ENCODE measurements around the gene GAB1.
A peak's percentile ranks its signal among the peaks of the same experiment; 100 is the strongest.

Gene GAB1

DNA sequence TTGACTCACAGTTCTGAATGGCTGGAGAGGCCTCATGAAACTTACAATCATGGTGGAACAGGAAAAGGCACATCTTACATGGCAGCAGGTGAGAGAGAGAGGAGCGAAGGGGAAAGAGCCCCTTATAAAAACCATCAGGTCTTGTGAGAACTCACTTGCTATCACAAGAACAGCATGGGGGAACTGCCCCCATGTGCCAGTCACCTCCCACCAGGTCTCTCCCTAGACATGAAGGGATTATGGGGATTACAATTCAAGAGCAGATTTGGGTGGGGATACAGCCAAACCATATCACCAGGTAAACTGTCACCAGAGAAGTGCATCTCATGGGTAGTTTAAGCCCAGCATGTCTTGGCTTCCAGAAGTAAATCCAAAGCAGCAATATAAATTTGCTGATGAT is 169.4 kb downstream of the GAB1 start:
- Histone ChIP-seq H3K4me3 (ENCODE audit: low read length) (no peak overlapping the region), H3K4me1 (ENCODE audit: control insufficient read depth, insufficient read depth, low read length) (no peaks in the 10 kb centered on the region), H3K36me3 (ENCODE audit: control insufficient read depth, insufficient read depth, low read length) (no peaks in the 10 kb centered on the region), H3K9ac (ENCODE audit: low read length) (no peak overlapping the region), H3K27ac (ENCODE audit: low read depth, low read length) (no peak overlapping the region), H3K27me3 (ENCODE audit: control insufficient read depth, insufficient read depth, low read length) (no peaks in the 10 kb centered on the region)

GRCh38 chr4:143511906-143512305 is 175.2 kb downstream of the GAB1 start:
- Histone ChIP-seq H3K27me3 (ENCODE audit: control insufficient read depth, insufficient read depth, low read length) (no peaks in the 10 kb centered on the region), H3K4me1 (ENCODE audit: control insufficient read depth, insufficient read depth, low read length) (peaks cover 17% of the 10 kb centered on the region), H3K4me3 (ENCODE audit: low read length) (no peak overlapping the region), H3K36me3 (ENCODE audit: control insufficient read depth, insufficient read depth, low read length) (no peaks in the 10 kb centered on the region), H3K27ac (ENCODE audit: low read depth, low read length) (no peak overlapping the region), H3K9ac (ENCODE audit: low read length) (no peak overlapping the region)

GRCh38 chr4:143512978-143513313 is 176.3 kb downstream of the GAB1 start:
- H3K36me3 ChIP-seq (ENCODE audit: control insufficient read depth, insufficient read depth, low read length): no peaks in the 10 kb centered on the region

GRCh38 chr4:143513314-143514168 is 176.9 kb downstream of the GAB1 start, which contains the start of gene SMARCA5:
SMARCA5 (plus strand) TSS chr4:143513702; CDS start chr4:143513925, 223 bp downstream.
- Histone ChIP-seq H3K4me1 (ENCODE audit: control insufficient read depth, insufficient read depth, low read length) (peaks cover 24% of the 10 kb centered on the region), H3K27ac (ENCODE audit: low read depth, low read length) (peak within 1 kb of the TSS; percentile 99), H3K36me3 (ENCODE audit: control insufficient read depth, insufficient read depth, low read length) (no peaks in the 10 kb centered on the region), H3K4me3 (ENCODE audit: low read length) (peak within 1 kb of the TSS; percentile 68), H3K27me3 (ENCODE audit: control insufficient read depth, insufficient read depth, low read length) (no peaks in the 10 kb centered on the region), H3K9ac (ENCODE audit: low read length) (peak within 1 kb of the TSS; percentile 43)

More at GRCh38 chr4:143512978-143513313, 176.3 kb downstream of the GAB1 start:
- H3K4me1 ChIP-seq (ENCODE audit: control insufficient read depth, insufficient read depth, low read length): peaks cover 23% of the 10 kb centered on the region
- H3K9ac ChIP-seq (ENCODE audit: low read length): peak overlapping the region; percentile 43
- peak overlapping the region; percentile 99 for H3K27ac ChIP-seq (ENCODE audit: low read depth, low read length)
- H3K4me3 ChIP-seq (ENCODE audit: low read length): peak overlapping the region; percentile 68
- no peaks in the 10 kb centered on the region for H3K27me3 ChIP-seq (ENCODE audit: control insufficient read depth, insufficient read depth, low read length)

GRCh38 chr4:143514169-143514495 is 177.5 kb downstream of the GAB1 start:
- H3K9ac ChIP-seq (ENCODE audit: low read length): peak overlapping the region; percentile 43
- H3K4me1 ChIP-seq (ENCODE audit: control insufficient read depth, insufficient read depth, low read length): peaks cover 24% of the 10 kb centered on the region
- H3K27ac ChIP-seq (ENCODE audit: low read depth, low read length): peak overlapping the region; percentile 99
- H3K36me3 ChIP-seq (ENCODE audit: control insufficient read depth, insufficient read depth, low read length): no peaks in the 10 kb centered on the region
- H3K27me3 ChIP-seq (ENCODE audit: control insufficient read depth, insufficient read depth, low read length): no peaks in the 10 kb centered on the region
- H3K4me3 ChIP-seq (ENCODE audit: low read length): peak overlapping the region; percentile 68

- H3K4me3 ChIP-seq (ENCODE audit: low read length): peak overlapping the region; percentile 68
- peaks cover 24% of the 10 kb centered on the region for H3K4me1 ChIP-seq (ENCODE audit: control insufficient read depth, insufficient read depth, low read length)
- H3K9ac ChIP-seq (ENCODE audit: low read length): peak overlapping the region; percentile 43
- H3K36me3 ChIP-seq (ENCODE audit: control insufficient read depth, insufficient read depth, low read length): no peaks in the 10 kb centered on the region
- no peaks in the 10 kb centered on the region for H3K27me3 ChIP-seq (ENCODE audit: control insufficient read depth, insufficient read depth, low read length)
- peak overlapping the region; percentile 99 for H3K27ac ChIP-seq (ENCODE audit: low read depth, low read length)
Measured at GRCh38 chr4:143514497-143514896, 177.8 kb downstream of the GAB1 start.

- Histone ChIP-seq H3K36me3 (ENCODE audit: control insufficient read depth, insufficient read depth, low read length) (no peaks in the 10 kb centered on the region), H3K27ac (ENCODE audit: low read depth, low read length) (peak overlapping the region; percentile 99), H3K4me1 (ENCODE audit: control insufficient read depth, insufficient read depth, low read length) (peaks cover 24% of the 10 kb centered on the region), H3K9ac (ENCODE audit: low read length) (peak overlapping the region; percentile 43), H3K27me3 (ENCODE audit: control insufficient read depth, insufficient read depth, low read length) (no peaks in the 10 kb centered on the region), H3K4me3 (ENCODE audit: low read length) (peak overlapping the region; percentile 68)
Measured at GRCh38 chr4:143514901-143515300, 178.2 kb downstream of the GAB1 start.

- no peak overlapping the region for H3K9ac ChIP-seq (ENCODE audit: low read length)
- H3K4me3 ChIP-seq (ENCODE audit: low read length): no peak overlapping the region
- no peak overlapping the region for H3K27ac ChIP-seq (ENCODE audit: low read depth, low read length)
- H3K27me3 ChIP-seq (ENCODE audit: control insufficient read depth, insufficient read depth, low read length): no peaks in the 10 kb centered on the region
- H3K4me1 ChIP-seq (ENCODE audit: control insufficient read depth, insufficient read depth, low read length): peaks cover 24% of the 10 kb centered on the region
- no peaks in the 10 kb centered on the region for H3K36me3 ChIP-seq (ENCODE audit: control insufficient read depth, insufficient read depth, low read length)
Measured at GRCh38 chr4:143515905-143516304, 179.2 kb downstream of the GAB1 start.

DNA sequence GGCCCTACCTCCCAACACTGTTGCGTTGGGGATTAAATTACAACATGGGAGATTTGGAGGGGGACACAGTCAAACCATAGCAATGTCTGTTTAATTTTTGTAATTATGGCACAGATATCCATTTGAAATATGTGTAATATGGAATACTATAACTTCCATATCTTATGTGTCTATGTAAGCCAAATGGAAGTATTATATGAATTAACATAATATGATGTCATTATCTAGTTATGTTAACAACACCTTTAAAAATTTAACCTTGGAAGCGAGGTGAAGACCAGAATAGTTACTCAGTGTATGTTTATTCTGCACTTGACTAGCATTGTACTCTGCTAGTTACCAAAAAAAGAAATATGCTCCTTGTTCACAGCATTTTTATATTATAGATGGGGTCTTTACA is 181.1 kb downstream of the GAB1 start:
- H3K9ac ChIP-seq (ENCODE audit: low read length): no peak overlapping the region

More for the DNA sequence above, 181.1 kb downstream of the GAB1 start:
- Histone ChIP-seq H3K27me3 (ENCODE audit: control insufficient read depth, insufficient read depth, low read length) (no peaks in the 10 kb centered on the region), H3K27ac (ENCODE audit: low read depth, low read length) (no peak overlapping the region), H3K36me3 (ENCODE audit: control insufficient read depth, insufficient read depth, low read length) (peaks cover 3% of the 10 kb centered on the region), H3K4me1 (ENCODE audit: control insufficient read depth, insufficient read depth, low read length) (peaks cover 24% of the 10 kb centered on the region), H3K4me3 (ENCODE audit: low read length) (no peak overlapping the region)

All from rectal smooth muscle tissue (tissue), 1 donor.